ENCODE results near the gene EYS. TPM values are rescaled to one million over a fixed set of nuclear protein-coding genes. Genes with fewer than 3 reads are reported as not detected.

The EYS gene
- total RNA-seq, 2 experiments from 2014 or later = not detected

GRCh38 chr6:65650086-65650485 is 56.9 kb downstream of the EYS start:
- Mint-ChIP-seq H3K27ac (no peak overlapping the region), H3K4me3 (no peak overlapping the region), H3K36me3 (ENCODE audit: low read depth) (no peaks in the 10 kb centered on the region), H3K27me3 (no peaks in the 10 kb centered on the region), H3K9me3 (peaks cover 14% of the 10 kb centered on the region), H3K4me1 (ENCODE audit: low read depth) (no peaks in the 10 kb centered on the region)
- Histone ChIP-seq H3K27me3 (ENCODE audit: control insufficient read depth in 1 of 2, insufficient read depth in 2 of 2, low read length in 2 of 2) (no peaks in the 10 kb centered on the region), H3K4me1 (ENCODE audit: insufficient read depth, low read length) (no peaks in the 10 kb centered on the region), H3K4me3 (ENCODE audit: low read length) (no peak overlapping the region), H3K36me3 (ENCODE audit: insufficient read depth, low read length) (no peaks in the 10 kb centered on the region), H3K27ac (ENCODE audit: low read depth in 1 of 2, low read length in 2 of 2) (no peak overlapping the region), H3K9me3 (ENCODE audit: control insufficient read depth in 1 of 2, insufficient read depth in 1 of 2, low read length in 2 of 2) (no peaks in the 10 kb centered on the region)
- intact Hi-C loops (cut with DNase I, micrococcal nuclease) = no loop called here
- ATAC-seq (ENCODE audit: poor library complexity) = no peak
- CTCF ChIA-PET = no interaction called here
- TF ChIP-seq, protein P1, sequence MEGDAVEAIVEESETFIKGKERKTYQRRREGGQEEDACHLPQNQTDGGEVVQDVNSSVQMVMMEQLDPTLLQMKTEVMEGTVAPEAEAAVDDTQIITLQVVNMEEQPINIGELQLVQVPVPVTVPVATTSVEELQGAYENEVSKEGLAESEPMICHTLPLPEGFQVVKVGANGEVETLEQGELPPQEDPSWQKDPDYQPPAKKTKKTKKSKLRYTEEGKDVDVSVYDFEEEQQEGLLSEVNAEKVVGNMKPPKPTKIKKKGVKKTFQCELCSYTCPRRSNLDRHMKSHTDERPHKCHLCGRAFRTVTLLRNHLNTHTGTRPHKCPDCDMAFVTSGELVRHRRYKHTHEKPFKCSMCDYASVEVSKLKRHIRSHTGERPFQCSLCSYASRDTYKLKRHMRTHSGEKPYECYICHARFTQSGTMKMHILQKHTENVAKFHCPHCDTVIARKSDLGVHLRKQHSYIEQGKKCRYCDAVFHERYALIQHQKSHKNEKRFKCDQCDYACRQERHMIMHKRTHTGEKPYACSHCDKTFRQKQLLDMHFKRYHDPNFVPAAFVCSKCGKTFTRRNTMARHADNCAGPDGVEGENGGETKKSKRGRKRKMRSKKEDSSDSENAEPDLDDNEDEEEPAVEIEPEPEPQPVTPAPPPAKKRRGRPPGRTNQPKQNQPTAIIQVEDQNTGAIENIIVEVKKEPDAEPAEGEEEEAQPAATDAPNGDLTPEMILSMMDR (IDR thresholded peaks at IDR 0.05) = no peak
- DNase-seq = no peak
- POLR2A ChIA-PET = no interaction called here

GRCh38 chr6:65649392-65649791 is 57.6 kb downstream of the EYS start:
- TF ChIP-seq, protein P1 (IDR thresholded peaks at IDR 0.05) = no peak
- CTCF ChIA-PET = no interaction called here
- no peak overlapping the region for H3K4me3 ChIP-seq (ENCODE audit: low read length)
- no peak overlapping the region for H3K27ac Mint-ChIP-seq
- peaks cover 19% of the 10 kb centered on the region for H3K9me3 Mint-ChIP-seq
- H3K36me3 ChIP-seq (ENCODE audit: insufficient read depth, low read length) = no peaks in the 10 kb centered on the region
- no peaks in the 10 kb centered on the region for H3K4me1 ChIP-seq (ENCODE audit: insufficient read depth, low read length)
- no peaks in the 10 kb centered on the region for H3K4me1 Mint-ChIP-seq (ENCODE audit: low read depth)
- POLR2A ChIA-PET = no interaction called here
- H3K27me3 Mint-ChIP-seq = no peaks in the 10 kb centered on the region
- no peak for DNase-seq
- no peak overlapping the region for H3K4me3 Mint-ChIP-seq
- H3K36me3 Mint-ChIP-seq (ENCODE audit: low read depth) = no peaks in the 10 kb centered on the region
- H3K27me3 ChIP-seq (ENCODE audit: control insufficient read depth in 1 of 2, insufficient read depth in 2 of 2, low read length in 2 of 2) = no peaks in the 10 kb centered on the region
- intact Hi-C loops (cut with DNase I, micrococcal nuclease) = no loop called here
- no peaks in the 10 kb centered on the region for H3K9me3 ChIP-seq (ENCODE audit: control insufficient read depth in 1 of 2, insufficient read depth in 1 of 2, low read length in 2 of 2)
- no peak overlapping the region for H3K27ac ChIP-seq (ENCODE audit: low read depth in 1 of 2, low read length in 2 of 2)
- no peak for ATAC-seq (ENCODE audit: poor library complexity)

GRCh38 chr6:65646544-65646943 is 60.5 kb downstream of the EYS start:
- intact Hi-C loops (cut with DNase I, micrococcal nuclease) = no loop called here
- no peaks in the 10 kb centered on the region for H3K36me3 Mint-ChIP-seq (ENCODE audit: low read depth)
- peaks cover 12% of the 10 kb centered on the region for H3K9me3 Mint-ChIP-seq
- Histone ChIP-seq H3K4me3 (ENCODE audit: low read length) (no peak overlapping the region), H3K27me3 (ENCODE audit: control insufficient read depth in 1 of 2, insufficient read depth in 2 of 2, low read length in 2 of 2) (no peaks in the 10 kb centered on the region), H3K27ac (ENCODE audit: low read depth in 1 of 2, low read length in 2 of 2) (no peak overlapping the region), H3K4me1 (ENCODE audit: insufficient read depth, low read length) (no peaks in the 10 kb centered on the region), H3K9me3 (ENCODE audit: control insufficient read depth in 1 of 2, insufficient read depth in 1 of 2, low read length in 2 of 2) (peaks cover 0 to 3% of the 10 kb centered on the region in 2 experiments), H3K36me3 (ENCODE audit: insufficient read depth, low read length) (no peaks in the 10 kb centered on the region)
- TF ChIP-seq, protein P1 (IDR thresholded peaks at IDR 0.05) = no peak
- ChIA-PET CTCF (no interaction called here), POLR2A (no interaction called here)
- H3K27me3 Mint-ChIP-seq = no peaks in the 10 kb centered on the region
- no peak overlapping the region for H3K4me3 Mint-ChIP-seq
- no peak for DNase-seq
- ATAC-seq (ENCODE audit: poor library complexity) = no peak
- no peak overlapping the region for H3K27ac Mint-ChIP-seq
- H3K4me1 Mint-ChIP-seq (ENCODE audit: low read depth) = no peaks in the 10 kb centered on the region
